ENCODE measurements around the gene SOS1.

DNA sequence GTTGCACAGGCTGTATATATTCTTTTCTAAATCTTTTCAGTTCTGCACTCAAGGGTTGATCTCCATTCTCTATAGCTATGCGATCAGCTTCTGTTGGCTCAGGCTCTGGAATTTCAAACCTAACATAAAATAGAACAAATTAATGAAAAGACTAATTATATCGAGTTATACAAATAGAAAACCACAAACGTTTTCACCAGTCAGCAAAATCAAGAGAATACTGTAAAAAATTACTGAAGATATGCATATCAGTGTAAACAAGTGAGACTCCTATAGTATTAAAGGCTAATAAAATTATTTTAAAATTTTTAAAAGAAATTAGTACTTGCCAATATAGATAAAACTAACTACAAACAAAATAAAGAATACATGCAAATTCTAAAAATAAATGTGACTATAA, 107.0 kb downstream of the SOS1 start:
- TF ChIP-seq, protein P1, sequence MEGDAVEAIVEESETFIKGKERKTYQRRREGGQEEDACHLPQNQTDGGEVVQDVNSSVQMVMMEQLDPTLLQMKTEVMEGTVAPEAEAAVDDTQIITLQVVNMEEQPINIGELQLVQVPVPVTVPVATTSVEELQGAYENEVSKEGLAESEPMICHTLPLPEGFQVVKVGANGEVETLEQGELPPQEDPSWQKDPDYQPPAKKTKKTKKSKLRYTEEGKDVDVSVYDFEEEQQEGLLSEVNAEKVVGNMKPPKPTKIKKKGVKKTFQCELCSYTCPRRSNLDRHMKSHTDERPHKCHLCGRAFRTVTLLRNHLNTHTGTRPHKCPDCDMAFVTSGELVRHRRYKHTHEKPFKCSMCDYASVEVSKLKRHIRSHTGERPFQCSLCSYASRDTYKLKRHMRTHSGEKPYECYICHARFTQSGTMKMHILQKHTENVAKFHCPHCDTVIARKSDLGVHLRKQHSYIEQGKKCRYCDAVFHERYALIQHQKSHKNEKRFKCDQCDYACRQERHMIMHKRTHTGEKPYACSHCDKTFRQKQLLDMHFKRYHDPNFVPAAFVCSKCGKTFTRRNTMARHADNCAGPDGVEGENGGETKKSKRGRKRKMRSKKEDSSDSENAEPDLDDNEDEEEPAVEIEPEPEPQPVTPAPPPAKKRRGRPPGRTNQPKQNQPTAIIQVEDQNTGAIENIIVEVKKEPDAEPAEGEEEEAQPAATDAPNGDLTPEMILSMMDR (IDR thresholded peaks at IDR 0.05; ENCODE audit: low read depth, low read length), result no peak
- TF ChIP-seq, protein P2, sequence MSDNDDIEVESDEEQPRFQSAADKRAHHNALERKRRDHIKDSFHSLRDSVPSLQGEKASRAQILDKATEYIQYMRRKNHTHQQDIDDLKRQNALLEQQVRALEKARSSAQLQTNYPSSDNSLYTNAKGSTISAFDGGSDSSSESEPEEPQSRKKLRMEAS (IDR thresholded peaks at IDR 0.05; ENCODE audit: low read depth, low read length), result no peak
- no peak for TF ChIP-seq MYC (IDR thresholded peaks at IDR 0.05; ENCODE audit: low read depth, low read length)
